ENCODE results near the gene RYR1. TPM values are rescaled to one million over a fixed set of nuclear protein-coding genes. Genes with fewer than 3 reads are reported as not detected.

The RYR1 gene
- total and polyA plus RNA-seq, 2 of the 13 experiments (the other 11 are each of a cell fraction or from before 2014, with no cell fraction given): 0.03 TPM; not detected in 1

- Histone ChIP-seq H3K36me3 (replicated peaks in 1 of 2; ENCODE audit: control insufficient read depth in 1 of 2, insufficient read depth in 2 of 2, low read length in 2 of 2) (no peaks in the 10 kb centered on the region), H4K20me1 (ENCODE audit: insufficient read depth, low read length) (no peaks in the 10 kb centered on the region), H3K9me3 (ENCODE audit: low read length) (no peaks in the 10 kb centered on the region), H3K4me1 (ENCODE audit: insufficient read depth, low read length) (peaks cover 25% of the 10 kb centered on the region), H3K4me3 (replicated peaks in 1 of 3; ENCODE audit: insufficient read depth in 1 of 3, low read depth in 2 of 3, low read length in 3 of 3) (no peak overlapping the region), H3K9ac (ENCODE audit: insufficient read depth, low read depth, low read length) (no peak overlapping the region), H3K27me3 (ENCODE audit: control insufficient read depth in 1 of 2, insufficient read depth in 2 of 2, low read length in 2 of 2) (peaks cover 4 to 41% of the 10 kb centered on the region in 2 experiments; a peak in 4 of 5 replicates), H3K4me2 (ENCODE audit: low read depth, low read length) (no peak overlapping the region), H3K27ac (ENCODE audit: extremely low read length, insufficient read depth, low read length) (no peak overlapping the region), H3K79me2 (ENCODE audit: insufficient read depth, low read length) (no peaks in the 10 kb centered on the region), H2AFZ (ENCODE audit: low read length) (no peak overlapping the region)
- DNase-seq (ENCODE audit: low spot score) (no peak), ATAC-seq (no peak), FAIRE-seq (no peak)
- BruUV-seq (replicated peaks): no TSS peak
- ChIA-PET POLR2A (no interaction called here), CTCF (ENCODE audit: low intra/inter-chr PET ratio, low total read pairs) (no interaction called here)
- in situ Hi-C loops (cut with HindIII; ENCODE audit: extremely low pct_ligation_motif_present, low pct_unique_long_range_greater_than_20kb): no loop called here
- intact Hi-C loops (cut with micrococcal nuclease; ENCODE audit: unreplicated experiment): no loop called here
- TF ChIP-seq HNRNPLL (IDR thresholded peaks at IDR 0.05; ENCODE audit: low read depth, low read length, poor library complexity, severe bottlenecking): peak; percentile 30
- 0 out of 2 replicates have a peak, but pooled peaks have one; percentile 21 for TF ChIP-seq GABPA (IDR thresholded peaks at IDR 0.05; ENCODE audit: low read depth, low read length)
- no peak for TF ChIP-seq GABPA (CRISPR knock-in tag; IDR thresholded peaks at IDR 0.05; ENCODE audit: low read depth)
- TF ChIP-seq, protein P1, sequence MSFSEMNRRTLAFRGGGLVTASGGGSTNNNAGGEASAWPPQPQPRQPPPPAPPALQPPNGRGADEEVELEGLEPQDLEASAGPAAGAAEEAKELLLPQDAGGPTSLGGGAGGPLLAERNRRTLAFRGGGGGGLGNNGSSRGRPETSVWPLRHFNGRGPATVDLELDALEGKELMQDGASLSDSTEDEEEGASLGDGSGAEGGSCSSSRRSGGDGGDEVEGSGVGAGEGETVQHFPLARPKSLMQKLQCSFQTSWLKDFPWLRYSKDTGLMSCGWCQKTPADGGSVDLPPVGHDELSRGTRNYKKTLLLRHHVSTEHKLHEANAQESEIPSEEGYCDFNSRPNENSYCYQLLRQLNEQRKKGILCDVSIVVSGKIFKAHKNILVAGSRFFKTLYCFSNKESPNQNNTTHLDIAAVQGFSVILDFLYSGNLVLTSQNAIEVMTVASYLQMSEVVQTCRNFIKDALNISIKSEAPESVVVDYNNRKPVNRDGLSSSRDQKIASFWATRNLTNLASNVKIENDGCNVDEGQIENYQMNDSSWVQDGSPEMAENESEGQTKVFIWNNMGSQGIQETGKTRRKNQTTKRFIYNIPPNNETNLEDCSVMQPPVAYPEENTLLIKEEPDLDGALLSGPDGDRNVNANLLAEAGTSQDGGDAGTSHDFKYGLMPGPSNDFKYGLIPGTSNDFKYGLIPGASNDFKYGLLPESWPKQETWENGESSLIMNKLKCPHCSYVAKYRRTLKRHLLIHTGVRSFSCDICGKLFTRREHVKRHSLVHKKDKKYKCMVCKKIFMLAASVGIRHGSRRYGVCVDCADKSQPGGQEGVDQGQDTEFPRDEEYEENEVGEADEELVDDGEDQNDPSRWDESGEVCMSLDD (CRISPR knock-in tag; IDR thresholded peaks at IDR 0.05; ENCODE audit: borderline replicate concordance): no peak
- no peak for TF ChIP-seq ZNF180 (CRISPR knock-in tag; IDR thresholded peaks at IDR 0.05; ENCODE audit: borderline replicate concordance, low read depth)
- 48% methylated on average over 7 of the region's 86 CpGs for WGBS (ENCODE audit: low lambda C conversion rate)
Measured at GRCh38 chr19:38395381-38396114, 37.9 kb upstream of the RYR1 start.
